Measurements from ENCODE around the gene PFKFB4.

PFKFB4 gene

DNA sequence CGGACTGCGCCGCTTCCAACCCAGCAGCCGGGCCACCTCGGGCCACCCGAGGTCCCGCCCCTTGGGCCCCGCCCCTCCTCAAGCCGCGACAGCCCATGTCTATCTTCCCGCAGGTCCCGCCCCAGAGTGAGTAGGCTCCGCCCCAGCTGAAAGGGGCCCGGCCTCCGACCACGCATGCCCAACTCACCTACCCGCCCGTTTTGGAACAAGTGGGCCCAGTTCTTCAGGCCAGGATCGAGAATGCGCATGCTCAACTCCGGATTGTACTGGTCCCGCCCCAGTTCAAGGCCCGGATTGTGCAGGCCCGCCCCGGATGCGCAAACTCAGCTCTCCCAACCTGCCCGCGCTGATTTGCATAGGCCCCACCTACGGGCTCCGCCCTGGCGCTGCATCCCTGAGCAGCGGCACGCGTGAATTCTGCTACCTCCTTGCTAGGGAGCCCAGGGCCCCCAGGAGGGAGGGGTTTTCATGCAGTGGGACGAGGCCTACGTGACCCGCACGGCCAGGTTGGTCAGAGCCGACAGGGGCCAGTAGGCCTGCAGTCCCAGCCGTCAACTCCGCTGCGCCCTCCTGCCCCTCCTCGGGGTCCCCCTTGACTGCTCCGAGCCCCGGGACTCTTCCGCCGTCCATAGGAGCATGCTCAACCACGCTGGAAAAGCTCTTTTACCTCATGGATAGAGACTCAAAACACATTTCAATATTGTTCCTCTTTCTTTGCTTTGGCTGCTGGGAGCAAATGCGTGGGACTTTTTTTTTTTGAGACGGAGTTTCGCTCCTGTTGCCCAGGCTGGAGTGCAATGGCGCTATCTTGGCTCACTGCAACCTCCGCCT, at the start of gene PFKFB4:
Gene PFKFB4 (minus strand): TSS at position 8 of the 831 bp plus-strand sequence. CDS start 26 bp downstream, outside the sequence.
- FAIRE-seq, result peak; percentile 93

DNA sequence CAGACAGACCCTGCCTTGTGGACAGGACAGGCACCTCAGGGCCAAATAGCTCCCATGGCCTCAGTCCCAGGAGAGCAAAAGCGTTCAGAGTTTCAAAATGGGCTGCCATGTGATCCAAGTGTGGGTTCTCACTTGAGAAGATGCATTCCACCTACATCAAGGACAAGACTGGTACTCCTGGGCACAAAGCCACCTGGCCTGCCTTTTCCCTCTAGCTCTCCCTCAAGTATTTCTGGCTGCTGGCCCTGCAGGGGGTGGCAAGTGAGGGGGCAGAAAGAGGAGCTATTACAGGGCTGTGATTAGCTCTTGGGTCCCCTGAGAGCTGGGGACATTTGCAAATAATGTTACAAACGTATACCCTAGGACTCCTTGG, 45.0 kb upstream of the PFKFB4 start:
- FAIRE-seq, result no peak

DNA sequence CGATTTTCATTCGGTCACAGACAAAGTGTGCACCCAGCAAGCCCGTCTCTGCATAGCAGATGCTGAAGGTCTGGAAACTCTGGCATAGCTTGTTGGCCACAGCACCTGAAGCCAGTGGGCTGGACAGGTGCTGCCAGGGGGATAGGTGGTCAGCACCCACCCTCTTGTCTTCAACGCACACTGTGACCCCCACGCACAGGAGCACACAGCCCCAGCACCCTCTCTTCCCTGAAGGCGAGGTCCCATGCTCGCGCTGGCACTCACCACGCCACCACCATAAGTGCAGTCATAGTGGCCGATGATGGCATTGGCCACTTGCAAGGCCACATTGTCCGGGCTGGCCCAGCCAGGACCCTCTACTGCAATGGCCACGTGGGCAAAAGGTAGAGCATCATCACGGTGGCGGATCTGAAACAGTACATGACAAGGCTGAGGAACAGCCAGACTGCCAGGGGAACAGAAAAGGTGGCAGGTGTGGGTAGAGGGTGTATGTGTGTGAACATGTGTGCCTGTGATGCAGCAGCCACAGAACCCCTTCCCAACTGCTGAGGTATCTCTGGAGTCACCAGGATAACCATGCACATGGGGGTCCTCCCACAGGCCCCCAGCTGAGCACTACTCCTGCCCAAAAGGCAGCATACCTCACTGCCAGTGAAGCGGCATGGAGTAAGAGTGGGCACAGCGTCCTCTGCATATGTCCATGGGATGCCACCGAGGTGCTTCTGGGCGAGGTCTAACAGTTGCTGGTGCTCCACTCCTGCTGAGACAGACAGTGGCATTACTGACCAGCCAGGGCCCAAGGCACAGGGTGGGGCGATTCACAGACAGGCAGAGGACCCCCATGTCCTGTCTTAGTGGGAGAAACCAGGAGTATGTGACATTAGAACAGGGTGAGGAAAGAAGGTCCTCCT, 44.4 kb upstream of the PFKFB4 start:
- FAIRE-seq, result no peak

DNA sequence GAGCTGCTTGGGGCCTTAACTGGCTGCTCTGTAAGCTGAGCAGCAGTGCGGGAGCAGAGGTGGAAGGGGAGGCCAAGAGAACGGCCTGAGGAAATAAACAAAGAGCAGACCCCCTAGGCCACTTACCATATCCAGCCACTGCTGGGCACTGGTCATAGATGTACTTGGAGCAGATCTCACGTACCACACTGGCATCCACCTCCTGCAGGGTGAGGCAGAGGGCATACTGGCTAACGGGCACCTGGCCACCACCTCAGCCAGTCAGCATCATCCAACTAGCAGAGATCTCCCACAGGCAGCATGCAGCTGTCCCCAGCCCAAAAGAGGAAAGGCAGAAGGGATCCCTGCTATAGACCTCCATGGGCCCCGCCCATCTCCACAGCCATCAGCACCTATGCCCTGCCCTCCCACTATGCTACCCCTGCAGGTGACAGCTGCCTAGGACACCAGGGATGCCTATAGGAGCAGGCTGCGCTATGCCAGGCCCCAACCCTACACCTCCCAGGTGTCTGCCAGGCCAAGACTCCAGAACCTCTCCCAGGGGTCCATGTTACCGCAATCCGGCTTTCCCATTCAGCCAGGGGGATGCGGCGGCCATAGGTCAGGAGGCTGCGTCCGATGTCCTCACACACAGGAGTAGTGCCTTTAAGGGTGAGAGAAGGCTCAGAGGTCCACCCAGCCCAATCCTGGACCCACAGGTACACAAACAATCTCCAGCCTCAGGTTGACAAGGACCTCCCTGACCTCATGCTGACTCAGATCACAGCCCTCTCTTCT, 43.1 kb upstream of the PFKFB4 start:
- FAIRE-seq, result no peak

DNA sequence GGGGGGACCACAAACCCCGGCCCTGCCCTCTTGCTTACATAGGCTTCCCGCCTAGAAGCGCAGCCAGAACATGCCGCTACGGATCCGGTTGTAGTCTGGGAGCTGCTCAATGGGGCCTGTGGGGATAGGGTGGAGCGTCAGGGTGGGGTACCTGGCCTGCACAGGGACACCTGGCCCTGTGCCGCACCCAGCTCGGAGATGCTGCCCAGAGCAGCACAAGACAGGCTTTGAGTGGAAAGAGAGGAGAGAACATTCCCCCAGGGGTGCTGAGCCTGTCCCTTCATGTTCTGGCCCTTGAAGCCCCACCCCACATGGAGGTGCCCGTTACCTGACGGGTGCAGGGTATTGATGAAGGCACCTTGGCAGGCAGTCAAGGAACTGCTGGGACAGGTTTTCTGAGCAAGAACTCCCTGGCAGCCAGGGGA, 42.5 kb upstream of the PFKFB4 start:
- no peak for FAIRE-seq

DNA sequence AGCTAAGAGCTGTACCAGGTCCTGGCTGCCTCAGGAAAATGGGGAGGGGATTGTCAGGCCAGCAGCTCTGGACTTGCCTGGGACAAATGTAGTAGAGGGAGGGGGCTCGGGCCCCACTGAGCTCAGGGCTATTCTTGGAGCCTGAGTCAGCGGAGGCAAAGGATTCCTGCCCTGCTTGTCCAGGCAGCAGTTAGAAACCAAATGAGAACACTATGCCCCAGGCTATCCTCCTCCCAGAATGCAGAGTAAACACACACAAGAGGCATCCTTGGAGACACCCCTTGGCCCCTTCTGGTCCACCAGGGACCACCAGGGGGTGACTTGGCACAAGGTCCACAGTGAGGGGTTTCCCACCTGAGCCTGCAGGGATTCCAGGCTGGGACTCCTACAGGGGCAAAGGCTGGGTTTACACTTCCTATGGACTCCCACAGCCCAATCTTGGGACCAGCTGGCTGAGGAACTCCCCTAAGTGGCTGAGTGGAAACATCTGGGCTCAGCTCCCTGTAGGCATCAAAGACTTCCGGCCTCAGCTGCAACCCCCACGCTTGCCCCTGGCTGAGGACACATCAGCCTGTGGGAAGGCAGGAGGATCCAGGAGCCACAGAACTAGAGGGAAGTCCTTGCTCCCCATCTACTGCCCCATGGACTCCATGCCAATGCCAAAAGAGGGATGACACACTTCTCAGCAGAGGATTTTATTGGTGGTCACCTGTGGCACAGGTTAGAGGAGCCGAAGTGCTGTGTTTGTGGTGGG, 41.9 kb upstream of the PFKFB4 start:
- no peak for FAIRE-seq

DNA sequence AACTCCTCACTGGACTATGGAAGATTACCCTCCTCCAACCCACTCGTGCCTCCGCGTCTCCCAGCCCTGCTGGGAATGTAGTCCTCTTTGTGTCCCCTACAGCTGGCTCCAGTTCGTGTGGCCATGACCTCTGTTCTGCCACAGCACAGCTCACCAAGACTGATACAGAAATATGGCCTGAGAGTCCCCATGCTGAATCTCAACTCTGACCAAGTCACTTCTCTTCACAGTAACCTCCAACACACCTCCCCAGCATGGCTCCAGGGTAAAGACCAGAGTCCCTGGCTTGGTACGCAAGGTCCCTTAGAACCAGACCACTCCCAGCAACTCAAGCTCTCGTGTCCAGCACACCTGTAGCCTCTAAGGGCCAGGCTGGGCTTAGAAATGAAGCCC, 40.8 kb upstream of the PFKFB4 start:
- FAIRE-seq, result no peak

DNA sequence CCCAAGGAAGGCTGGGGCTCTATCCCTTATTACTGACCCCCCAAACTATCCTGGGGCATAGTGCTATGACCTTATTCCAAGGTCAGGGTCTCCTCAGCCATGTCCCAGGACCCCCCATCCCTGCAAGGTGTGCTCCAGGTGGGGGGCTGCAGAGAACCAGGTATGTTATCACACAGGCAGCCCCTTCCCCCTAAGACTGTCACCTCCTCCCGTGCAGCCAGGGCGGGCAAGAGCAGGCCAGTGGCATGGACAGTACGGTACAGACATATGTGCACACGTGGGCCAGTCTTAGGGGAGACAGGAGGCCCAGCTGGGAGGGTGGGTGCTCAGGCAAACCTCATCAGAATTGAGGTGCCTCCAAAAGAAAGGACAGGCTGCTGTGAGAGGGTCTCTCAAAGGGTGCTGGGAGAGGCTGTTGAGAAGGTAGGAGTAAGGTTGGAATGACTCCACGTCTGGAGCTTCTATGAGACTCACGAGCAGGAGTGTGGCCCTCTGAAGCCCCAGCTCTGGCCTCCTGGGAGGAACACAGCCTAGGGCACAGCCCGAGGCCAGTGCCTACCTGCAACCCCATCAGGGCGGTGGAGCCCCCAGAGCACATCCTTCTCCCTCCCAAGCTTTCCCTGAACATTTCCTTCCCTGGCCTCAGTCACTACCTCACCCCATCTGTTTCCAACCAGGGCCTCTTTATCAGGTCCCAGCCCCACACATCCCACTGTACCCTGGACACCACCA, 40.2 kb upstream of the PFKFB4 start:
- no peak for FAIRE-seq

DNA sequence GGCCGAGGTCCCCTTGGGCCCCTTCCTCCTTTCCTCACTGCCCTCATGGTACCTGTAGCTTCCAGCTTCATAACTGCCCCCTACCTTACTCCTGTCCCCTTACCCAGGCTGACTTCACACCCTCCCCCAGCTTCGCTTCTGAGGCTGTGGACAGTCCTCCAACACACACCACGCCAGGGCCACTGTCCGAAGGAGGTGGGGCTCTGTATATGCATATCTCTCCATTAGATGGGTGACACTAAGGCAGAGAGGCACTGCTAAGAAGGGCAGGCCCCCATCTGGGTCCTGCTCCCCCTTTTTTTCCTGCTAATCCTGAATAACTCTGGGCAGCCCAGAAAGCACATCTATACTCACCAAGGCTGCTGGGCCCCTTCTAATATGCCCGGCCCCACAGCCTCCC, 39.6 kb upstream of the PFKFB4 start:
- no peak for FAIRE-seq

DNA sequence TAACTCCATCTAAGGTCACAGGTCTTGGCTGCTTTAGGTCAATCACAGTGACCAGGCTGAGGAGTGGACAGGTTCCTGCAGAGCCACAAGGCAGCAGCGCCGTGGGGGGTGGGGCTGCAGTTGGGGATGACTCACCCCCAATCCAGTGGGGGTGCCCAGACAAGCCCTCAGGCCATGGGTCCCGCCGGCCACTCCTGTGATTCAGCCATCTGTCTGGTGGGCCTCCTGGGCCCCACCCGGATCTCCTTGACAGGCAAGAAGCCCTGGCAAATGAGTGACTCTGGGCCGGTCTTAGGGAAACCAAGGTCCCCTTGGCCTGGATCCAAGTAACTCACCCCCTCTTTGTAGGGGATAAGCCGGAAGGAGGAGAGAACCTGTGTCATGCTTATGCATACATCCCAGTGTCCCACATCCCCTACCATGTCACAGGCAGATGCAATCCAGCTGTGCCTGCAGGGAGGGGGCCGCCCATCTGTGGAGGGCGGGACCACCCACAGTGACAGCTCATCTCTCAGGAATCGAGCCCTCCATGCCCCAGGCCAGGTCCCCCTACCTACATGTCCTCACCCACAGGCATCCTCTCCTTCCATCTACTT, 39.0 kb upstream of the PFKFB4 start:
- FAIRE-seq, result no peak

DNA sequence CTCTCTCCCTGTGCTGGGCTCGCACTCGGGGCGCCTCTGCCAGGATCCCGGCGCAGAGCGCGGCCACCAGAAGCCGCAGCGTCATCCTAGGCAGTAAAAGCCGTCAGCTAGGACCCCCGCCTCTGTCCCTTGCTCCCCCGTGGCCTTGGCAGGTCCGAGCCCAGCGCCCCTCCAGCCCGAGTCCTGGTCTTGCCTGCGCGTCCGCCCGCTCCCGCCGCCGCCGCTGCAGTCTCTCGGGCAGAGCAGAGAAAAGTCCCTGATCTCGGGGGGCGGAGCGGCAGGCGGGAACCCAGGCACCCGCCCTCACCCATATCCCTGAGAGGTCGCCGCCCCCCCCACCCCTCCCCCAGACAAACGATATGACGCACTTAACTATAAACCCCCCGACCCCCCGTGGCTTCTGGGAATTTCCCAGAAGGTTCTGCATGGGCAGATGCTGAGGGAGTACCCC, 38.5 kb upstream of the PFKFB4 start, which contains the start of gene COL7A1:
Gene COL7A1 (minus strand): TSS at position 255 of the 451 bp plus-strand sequence. CDS start 170 bp downstream, at position 85.
- no peak for FAIRE-seq

DNA sequence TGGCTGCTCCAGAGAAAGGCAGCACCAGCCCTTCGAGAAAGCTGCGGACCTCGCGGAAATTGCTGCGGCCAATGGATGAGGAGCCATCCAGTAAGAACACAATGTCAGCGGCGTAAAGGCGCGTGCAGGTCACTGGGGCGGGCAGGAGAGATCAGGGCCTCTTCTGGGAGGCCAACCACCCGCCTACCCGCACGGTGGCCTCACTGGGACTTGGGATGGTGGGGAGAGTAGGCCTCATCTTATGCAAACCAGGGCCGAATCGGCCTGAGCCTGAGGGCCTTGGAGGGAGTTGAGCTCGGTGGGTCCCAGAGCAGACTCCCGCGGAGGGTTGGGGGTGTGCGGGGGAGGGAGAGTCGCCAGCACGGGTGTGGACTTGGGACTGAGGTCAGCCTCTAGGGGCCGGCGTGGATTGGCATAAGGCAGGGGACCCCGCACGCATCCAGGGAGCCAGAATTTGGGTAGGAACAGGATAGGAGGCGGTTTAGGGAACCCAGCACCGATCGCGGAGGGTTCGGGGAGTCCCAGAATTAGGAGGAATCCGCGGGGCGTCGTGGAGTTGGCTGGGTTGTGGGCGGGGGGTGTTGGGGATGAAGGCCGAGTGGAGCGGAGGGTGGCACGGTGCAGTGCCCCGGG, 37.9 kb upstream of the PFKFB4 start:
- no peak for FAIRE-seq

DNA sequence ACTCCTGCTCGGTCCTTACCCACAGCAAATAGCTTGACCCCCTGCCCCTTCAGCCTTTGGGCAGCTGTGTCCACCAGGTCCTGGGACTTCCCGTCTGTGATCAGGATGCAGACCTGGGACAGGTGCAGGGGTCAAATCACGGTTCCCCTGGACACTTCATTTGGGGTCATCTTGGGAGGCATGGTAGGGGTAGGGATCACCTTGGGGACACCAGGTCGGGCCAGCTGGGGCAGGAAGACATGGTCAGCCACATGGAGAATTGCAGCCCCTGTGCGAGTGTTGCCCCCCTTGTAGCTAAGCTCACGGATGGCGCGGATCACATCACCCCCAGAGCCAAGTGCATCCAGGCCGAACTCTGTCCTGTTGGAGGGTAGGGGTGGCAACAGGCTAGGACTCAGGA, 36.7 kb upstream of the PFKFB4 start:
- no peak for FAIRE-seq

DNA sequence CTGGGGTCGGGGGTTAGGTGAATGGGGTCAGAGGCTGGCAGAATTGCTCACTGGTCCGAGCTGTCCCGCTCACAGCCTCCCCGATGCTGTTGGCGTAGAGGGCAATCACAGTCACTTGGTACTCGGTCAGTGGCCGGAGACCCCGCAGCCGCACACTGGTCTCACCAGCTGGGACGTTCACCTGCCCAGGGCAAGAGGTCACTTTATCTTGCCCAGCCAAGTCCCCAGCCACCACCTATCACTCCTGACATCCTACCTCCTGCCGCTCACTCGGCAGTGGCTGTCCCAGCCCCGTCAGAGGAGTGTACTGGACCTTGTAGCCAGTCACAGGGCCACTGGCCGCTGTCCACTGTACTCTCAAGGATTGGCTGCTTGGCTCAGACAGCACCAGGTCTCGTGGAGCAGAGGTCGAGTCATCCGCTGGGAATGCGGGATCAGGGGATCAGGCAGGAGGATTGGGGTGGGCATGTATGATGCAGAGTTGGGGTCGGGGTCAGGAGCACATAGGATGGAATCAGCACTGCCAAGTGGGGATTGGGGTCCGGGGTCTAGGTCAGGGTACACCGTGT, 36.0 kb upstream of the PFKFB4 start:
- no peak for FAIRE-seq

DNA sequence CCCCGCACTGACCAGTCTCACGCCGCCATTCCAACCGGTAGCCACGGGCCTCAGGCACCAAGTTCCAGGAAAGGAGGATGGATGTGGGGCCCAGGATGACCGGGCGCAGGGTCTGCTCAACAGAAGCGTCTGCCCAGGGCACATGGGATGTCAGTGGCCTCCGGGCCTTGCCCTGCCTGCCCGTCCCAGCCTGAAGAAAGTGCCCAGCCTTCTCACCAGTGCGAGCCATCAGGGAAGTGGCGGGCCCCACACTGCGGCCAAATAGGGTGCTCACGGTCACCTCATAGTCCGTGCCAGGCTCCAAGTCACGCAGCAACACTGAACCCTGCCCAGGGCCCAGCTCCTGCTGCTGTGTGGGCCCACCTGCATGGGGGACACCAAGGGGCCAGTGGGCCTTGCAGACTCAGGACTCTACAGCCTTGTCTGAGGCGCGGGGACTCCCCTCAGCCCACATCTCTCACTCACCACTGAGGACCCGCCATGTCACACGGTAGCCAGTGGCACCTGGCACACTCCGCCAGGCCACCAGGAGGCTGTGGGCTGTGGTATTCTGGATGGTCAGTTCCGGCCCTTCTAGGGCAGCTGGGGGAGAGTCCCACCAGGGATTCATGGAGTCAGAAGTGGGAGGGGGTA, 35.4 kb upstream of the PFKFB4 start:
- no peak for FAIRE-seq

DNA sequence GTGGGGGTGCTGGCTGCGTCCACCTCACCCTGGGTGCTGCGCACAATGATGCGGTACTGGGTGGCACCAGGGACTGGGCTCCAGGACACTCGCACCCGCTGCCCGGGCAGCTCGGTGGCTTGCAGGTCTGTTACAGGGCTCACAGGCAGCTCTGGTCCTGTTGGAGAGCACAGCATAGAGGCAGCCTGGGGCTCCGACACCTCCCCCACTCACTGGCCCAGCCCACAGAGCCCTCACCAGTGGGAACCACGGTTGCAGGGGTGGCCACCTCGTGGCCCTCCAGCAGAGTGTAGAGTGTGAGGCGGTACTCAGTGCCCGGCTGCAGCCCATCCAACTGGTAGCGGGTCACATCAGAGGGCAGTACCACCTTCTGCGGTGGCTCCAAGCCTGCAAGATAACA, 34.8 kb upstream of the PFKFB4 start:
- no peak for FAIRE-seq

DNA sequence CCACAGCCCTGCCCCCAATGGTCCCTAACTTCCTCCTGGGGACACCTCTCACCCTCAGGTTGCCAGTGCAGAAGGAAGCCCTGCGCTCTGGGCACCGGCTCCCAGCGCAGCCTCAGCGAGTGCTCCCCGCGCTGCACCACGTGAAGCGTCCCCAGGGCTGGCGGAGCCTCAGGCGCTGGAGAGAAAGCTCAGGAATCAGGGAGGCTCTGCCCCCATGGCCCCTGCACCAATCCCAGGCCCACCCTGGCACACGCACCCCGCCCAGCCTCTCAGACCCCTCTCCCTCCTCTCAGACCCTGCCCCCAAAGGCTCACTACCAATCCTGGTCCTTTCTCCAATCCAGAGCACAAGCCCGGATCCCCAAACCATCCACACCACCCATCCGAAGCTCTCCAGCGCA, 31.6 kb upstream of the PFKFB4 start:
- FAIRE-seq, result no peak

DNA sequence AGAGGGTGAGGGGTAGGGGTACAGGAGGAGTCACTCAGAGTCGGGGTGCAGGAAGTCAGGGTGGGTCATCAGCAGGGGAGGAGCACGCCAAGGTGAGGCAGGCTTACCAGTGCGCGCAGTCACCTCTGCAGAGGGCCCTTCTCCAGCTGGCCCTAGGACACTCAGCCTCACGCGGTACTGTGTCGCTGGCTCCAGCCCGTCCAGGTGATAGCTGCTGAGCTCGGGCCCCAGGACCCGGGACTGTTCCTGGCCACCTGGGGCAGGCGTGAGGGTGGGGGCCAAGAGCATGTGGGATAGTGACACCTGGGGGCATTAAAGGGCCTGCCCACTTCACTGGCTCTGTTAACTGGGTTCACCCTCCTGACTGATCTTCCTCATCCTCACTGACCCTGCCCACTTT, 31.1 kb upstream of the PFKFB4 start:
- FAIRE-seq, result no peak

DNA sequence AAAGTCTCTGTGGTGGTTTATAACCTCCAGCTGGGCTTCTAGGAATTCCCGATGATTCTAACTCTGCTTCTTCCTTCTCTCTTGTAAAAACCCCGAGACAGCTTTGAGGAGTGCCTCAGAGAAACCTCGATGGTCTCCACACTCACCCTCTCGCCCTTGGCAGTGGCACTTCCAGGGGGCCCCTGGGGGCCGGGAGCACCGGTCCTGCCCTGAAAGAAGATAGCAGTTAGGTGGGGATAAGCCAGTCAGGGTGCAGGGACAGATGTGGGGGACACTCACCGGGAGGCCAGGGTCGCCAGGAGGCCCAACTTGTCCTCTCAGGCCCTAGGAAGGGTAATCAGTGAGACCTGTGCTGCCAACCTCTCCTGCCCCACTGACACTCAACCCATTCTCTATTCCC, 28.8 kb upstream of the PFKFB4 start:
- FAIRE-seq, result no peak

DNA sequence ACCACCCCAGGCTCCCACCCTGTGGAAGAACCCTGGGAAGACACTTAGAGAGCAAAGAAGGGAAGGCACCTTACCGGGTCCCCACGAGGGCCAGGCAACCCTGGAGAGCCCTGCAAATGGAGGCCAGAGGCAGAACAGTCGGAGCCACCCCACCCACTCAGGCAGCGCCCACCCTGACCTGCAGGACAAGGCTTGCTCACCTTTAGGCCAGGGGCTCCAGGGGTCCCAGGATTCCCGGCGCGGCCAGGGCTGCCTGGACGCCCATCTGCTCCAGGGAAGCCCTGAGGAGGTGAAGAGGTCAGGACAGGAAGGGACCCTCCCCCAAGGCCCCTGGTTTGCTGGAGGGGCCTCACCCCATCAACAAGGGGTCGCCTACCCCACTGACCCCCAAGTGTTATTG, 28.2 kb upstream of the PFKFB4 start:
- FAIRE-seq, result no peak

Measured in endometrium (tissue), 2 donors.